A673 (cell line): ENCODE measurements around the gene FCRL2. TPM values are rescaled to one million over a fixed set of nuclear protein-coding genes. Genes with fewer than 3 reads are reported as not detected.

Experiments used
- BruUV-seq: library from RNA; stranded (reverse); fragments of 400-500 nt; replicated peaks from 2 replicates; lab custom pipeline; 2021; lab: Mats Ljungman, UMichigan
- CTCF ChIA-PET: fragments of 300-600 bp; sonication (Branson Sonifier 250); formaldehyde crosslinking; loops from one replicate; lab custom pipeline; 2022; ENCODE audit warnings: antibody characterized with exemption; lab: Charles Lee
- POLR2A ChIA-PET: fragments of 300-600 bp; sonication (Branson Sonifier 250); formaldehyde crosslinking; loops from one replicate; lab custom pipeline; 2022; ENCODE audit warnings: antibody characterized with exemption; ENCODE audit not compliant: low non-redundant PET; lab: Charles Lee
- DNase-seq: peaks from one replicate; pipeline ENCODE4 v3.0.0-alpha.2; 2015; ENCODE audit warnings: low spot score
- H3K27ac ChIP-seq: fragments of 200-600 bp; sonication (generic); 2 replicates; pipeline ENCODE4 v1.5.1; 2016; ENCODE audit warnings: mixed run types, low read depth, mild to moderate bottlenecking, mixed read lengths, antibody characterized with exemption, low read length; ENCODE audit not compliant: poor library complexity, severe bottlenecking
- H3K27me3 ChIP-seq: fragments of 200-600 bp; sonication (generic); replicated peaks from 2 replicates; pipeline ENCODE4 v1.6.1; 2017; ENCODE audit warnings: mixed run types, low read depth, mild to moderate bottlenecking, mixed read lengths, antibody characterized with exemption, low read length; ENCODE audit not compliant: insufficient read depth, poor library complexity
- H3K36me3 ChIP-seq: fragments of 200-600 bp; sonication (generic); 2 replicates; pipeline ENCODE4 v1.6.1; 2016; ENCODE audit warnings: mixed run types, mild to moderate bottlenecking, mixed read lengths, antibody characterized with exemption, low read length; ENCODE audit not compliant: insufficient read depth, poor library complexity, severe bottlenecking
- H3K4me1 ChIP-seq: fragments of 200-600 bp; sonication (generic); 2 replicates; pipeline ENCODE4 v1.6.1; 2017; ENCODE audit warnings: mixed run types, mild to moderate bottlenecking, mixed read lengths, antibody characterized with exemption, low read length; ENCODE audit not compliant: insufficient read depth, poor library complexity, severe bottlenecking
- H3K4me3 ChIP-seq: fragments of 200-600 bp; sonication (generic); 2 replicates; pipeline ENCODE4 v1.5.1; 2016; ENCODE audit warnings: low read depth, mixed run types, mild to moderate bottlenecking, mixed read lengths, low read length; ENCODE audit not compliant: poor library complexity, severe bottlenecking
- H3K9me3 ChIP-seq: fragments of 200-600 bp; sonication (generic); 2 replicates; pipeline ENCODE4 v1.6.1; 2016; ENCODE audit warnings: mixed run types, low read depth, mild to moderate bottlenecking, mixed read lengths, antibody characterized with exemption, low read length; ENCODE audit not compliant: poor library complexity, severe bottlenecking
- EZH2 ChIP-seq: fragments of 200-600 bp; sonication (generic); IDR thresholded peaks from 2 replicates; pipeline ENCODE4 v1.6.1; 2017; ENCODE audit warnings: borderline replicate concordance, low read depth, mild to moderate bottlenecking, mixed read lengths, antibody characterized with exemption, low read length; ENCODE audit not compliant: poor library complexity, severe bottlenecking
- intact Hi-C: fragments of 100-400 bp; cut with micrococcal nuclease; formaldehyde crosslinking; loops from one replicate; pipeline ENCODE4 v1.10.0; 2022; ENCODE audit not compliant: unreplicated experiment
- total RNA-seq: library from RNA; stranded (reverse); gene quantifications from 2 replicates; pipeline ENCODE4 v1.2.3, GENCODE V29; 2021
- TF ChIP-seq, protein P1 (sequence below): fragments of 300-800, 200-600 bp; sonication (generic); conservative IDR thresholded peaks from 2 replicates; pipeline ENCODE4 v1.5.1; 2017; ENCODE audit warnings: low read depth, mild to moderate bottlenecking, antibody characterized with exemption, low read length, moderate library complexity, mixed read lengths

The FCRL2 gene
- total RNA-seq, 1 experiment from 2014 or later: not detected

- Histone ChIP-seq H3K27me3 (no peaks in the 10 kb centered on the region), H3K4me1 (peaks cover 2% of the 10 kb centered on the region), H3K36me3 (no peaks in the 10 kb centered on the region), H3K4me3 (no peak overlapping the region), H3K27ac (no peak overlapping the region), H3K9me3 (no peaks in the 10 kb centered on the region)
- BruUV-seq: no TSS peak
- CTCF ChIA-PET: no interaction called here
- intact Hi-C loops: no loop called here
- no peak for TF ChIP-seq EZH2
- TF ChIP-seq, protein P1, sequence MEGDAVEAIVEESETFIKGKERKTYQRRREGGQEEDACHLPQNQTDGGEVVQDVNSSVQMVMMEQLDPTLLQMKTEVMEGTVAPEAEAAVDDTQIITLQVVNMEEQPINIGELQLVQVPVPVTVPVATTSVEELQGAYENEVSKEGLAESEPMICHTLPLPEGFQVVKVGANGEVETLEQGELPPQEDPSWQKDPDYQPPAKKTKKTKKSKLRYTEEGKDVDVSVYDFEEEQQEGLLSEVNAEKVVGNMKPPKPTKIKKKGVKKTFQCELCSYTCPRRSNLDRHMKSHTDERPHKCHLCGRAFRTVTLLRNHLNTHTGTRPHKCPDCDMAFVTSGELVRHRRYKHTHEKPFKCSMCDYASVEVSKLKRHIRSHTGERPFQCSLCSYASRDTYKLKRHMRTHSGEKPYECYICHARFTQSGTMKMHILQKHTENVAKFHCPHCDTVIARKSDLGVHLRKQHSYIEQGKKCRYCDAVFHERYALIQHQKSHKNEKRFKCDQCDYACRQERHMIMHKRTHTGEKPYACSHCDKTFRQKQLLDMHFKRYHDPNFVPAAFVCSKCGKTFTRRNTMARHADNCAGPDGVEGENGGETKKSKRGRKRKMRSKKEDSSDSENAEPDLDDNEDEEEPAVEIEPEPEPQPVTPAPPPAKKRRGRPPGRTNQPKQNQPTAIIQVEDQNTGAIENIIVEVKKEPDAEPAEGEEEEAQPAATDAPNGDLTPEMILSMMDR: no peak
- DNase-seq: no peak
- POLR2A ChIA-PET: no interaction called here
Observed at GRCh38 chr1:157785248-157785647, 8.3 kb upstream of the FCRL2 start.

DNA sequence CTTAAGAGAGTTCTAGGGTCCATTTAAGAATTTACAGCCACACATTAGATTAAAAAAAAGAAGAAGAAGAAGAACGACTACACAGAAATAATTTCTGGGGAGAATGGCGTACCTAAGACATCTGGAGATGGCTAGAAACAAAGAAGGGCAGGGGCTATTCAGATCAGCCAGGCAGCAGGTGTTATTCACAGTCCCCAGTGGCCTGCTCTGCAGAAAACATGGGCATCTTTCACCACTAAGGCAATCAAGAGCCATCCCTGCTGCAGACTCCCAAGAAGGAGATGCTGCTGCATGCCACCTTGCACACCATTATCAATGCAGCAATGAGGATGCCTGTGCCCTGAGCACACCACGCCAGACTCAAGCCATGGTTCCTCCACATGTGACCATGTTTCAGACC is 7.9 kb upstream of the FCRL2 start:
- Histone ChIP-seq H3K9me3 (no peaks in the 10 kb centered on the region), H3K27me3 (no peaks in the 10 kb centered on the region), H3K27ac (no peak overlapping the region), H3K4me1 (peaks cover 6% of the 10 kb centered on the region), H3K4me3 (no peak overlapping the region), H3K36me3 (no peaks in the 10 kb centered on the region)
- BruUV-seq: no TSS peak
- intact Hi-C loops: no loop called here
- no peak for TF ChIP-seq EZH2
- TF ChIP-seq, protein P1: no peak
- CTCF ChIA-PET: no interaction called here
- POLR2A ChIA-PET: no interaction called here
- DNase-seq: no peak

DNA sequence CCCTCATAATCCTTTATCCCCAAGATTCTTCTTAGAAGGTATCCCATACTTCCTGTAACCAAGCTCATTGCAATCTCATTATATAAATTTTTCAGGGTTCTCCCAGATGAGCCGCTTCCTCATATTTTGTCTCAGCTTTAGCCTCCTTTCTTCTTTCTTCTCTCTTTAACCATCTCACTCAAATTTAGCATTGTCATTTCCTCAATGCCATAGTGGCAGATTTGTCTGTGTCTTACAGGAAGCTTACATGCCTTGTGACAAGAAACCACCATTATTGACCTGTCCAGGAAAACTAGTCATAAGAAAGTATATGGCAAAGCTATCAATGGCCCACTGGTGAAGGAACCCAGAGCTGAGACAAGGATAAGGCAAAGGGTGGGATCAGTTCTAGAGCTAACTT is 6.0 kb upstream of the FCRL2 start:
- H3K27me3 ChIP-seq: no peaks in the 10 kb centered on the region
- TF ChIP-seq, protein P1: no peak
- no peak for TF ChIP-seq EZH2
- no peaks in the 10 kb centered on the region for H3K36me3 ChIP-seq
- H3K4me3 ChIP-seq: no peak overlapping the region
- CTCF ChIA-PET: no interaction called here
- H3K9me3 ChIP-seq: no peaks in the 10 kb centered on the region
- no peak for DNase-seq
- peaks cover 14% of the 10 kb centered on the region for H3K4me1 ChIP-seq
- POLR2A ChIA-PET: no interaction called here
- no TSS peak for BruUV-seq
- no peak overlapping the region for H3K27ac ChIP-seq
- intact Hi-C loops: no loop called here
